A673 (cell line): ENCODE measurements around the gene NOS1AP. TPM values are rescaled to one million over a fixed set of nuclear protein-coding genes. Genes with fewer than 3 reads are reported as not detected.

Experiments used
- BruUV-seq: library from RNA; stranded (reverse); fragments of 400-500 nt; replicated peaks from 2 replicates; lab custom pipeline; 2021; lab: Mats Ljungman, UMichigan
- CTCF ChIA-PET: fragments of 300-600 bp; sonication (Branson Sonifier 250); formaldehyde crosslinking; loops from one replicate; lab custom pipeline; 2022; ENCODE audit warnings: antibody characterized with exemption; lab: Charles Lee
- POLR2A ChIA-PET: fragments of 300-600 bp; sonication (Branson Sonifier 250); formaldehyde crosslinking; loops from one replicate; lab custom pipeline; 2022; ENCODE audit warnings: antibody characterized with exemption; ENCODE audit not compliant: low non-redundant PET; lab: Charles Lee
- DNase-seq: peaks from one replicate; pipeline ENCODE4 v3.0.0-alpha.2; 2015; ENCODE audit warnings: low spot score
- H3K27ac ChIP-seq: fragments of 200-600 bp; sonication (generic); 2 replicates; pipeline ENCODE4 v1.5.1; 2016; ENCODE audit warnings: mixed run types, low read depth, mild to moderate bottlenecking, mixed read lengths, antibody characterized with exemption, low read length; ENCODE audit not compliant: poor library complexity, severe bottlenecking
- H3K27me3 ChIP-seq: fragments of 200-600 bp; sonication (generic); replicated peaks from 2 replicates; pipeline ENCODE4 v1.6.1; 2017; ENCODE audit warnings: mixed run types, low read depth, mild to moderate bottlenecking, mixed read lengths, antibody characterized with exemption, low read length; ENCODE audit not compliant: insufficient read depth, poor library complexity
- H3K36me3 ChIP-seq: fragments of 200-600 bp; sonication (generic); 2 replicates; pipeline ENCODE4 v1.6.1; 2016; ENCODE audit warnings: mixed run types, mild to moderate bottlenecking, mixed read lengths, antibody characterized with exemption, low read length; ENCODE audit not compliant: insufficient read depth, poor library complexity, severe bottlenecking
- H3K4me1 ChIP-seq: fragments of 200-600 bp; sonication (generic); 2 replicates; pipeline ENCODE4 v1.6.1; 2017; ENCODE audit warnings: mixed run types, mild to moderate bottlenecking, mixed read lengths, antibody characterized with exemption, low read length; ENCODE audit not compliant: insufficient read depth, poor library complexity, severe bottlenecking
- H3K4me3 ChIP-seq: fragments of 200-600 bp; sonication (generic); 2 replicates; pipeline ENCODE4 v1.5.1; 2016; ENCODE audit warnings: low read depth, mixed run types, mild to moderate bottlenecking, mixed read lengths, low read length; ENCODE audit not compliant: poor library complexity, severe bottlenecking
- H3K9me3 ChIP-seq: fragments of 200-600 bp; sonication (generic); 2 replicates; pipeline ENCODE4 v1.6.1; 2016; ENCODE audit warnings: mixed run types, low read depth, mild to moderate bottlenecking, mixed read lengths, antibody characterized with exemption, low read length; ENCODE audit not compliant: poor library complexity, severe bottlenecking
- EZH2 ChIP-seq: fragments of 200-600 bp; sonication (generic); IDR thresholded peaks from 2 replicates; pipeline ENCODE4 v1.6.1; 2017; ENCODE audit warnings: borderline replicate concordance, low read depth, mild to moderate bottlenecking, mixed read lengths, antibody characterized with exemption, low read length; ENCODE audit not compliant: poor library complexity, severe bottlenecking
- intact Hi-C: fragments of 100-400 bp; cut with micrococcal nuclease; formaldehyde crosslinking; loops from one replicate; pipeline ENCODE4 v1.10.0; 2022; ENCODE audit not compliant: unreplicated experiment
- total RNA-seq: library from RNA; stranded (reverse); gene quantifications from 2 replicates; pipeline ENCODE4 v1.2.3, GENCODE V29; 2021
- TF ChIP-seq, protein P1 (sequence below): fragments of 300-800, 200-600 bp; sonication (generic); conservative IDR thresholded peaks from 2 replicates; pipeline ENCODE4 v1.5.1; 2017; ENCODE audit warnings: low read depth, mild to moderate bottlenecking, antibody characterized with exemption, low read length, moderate library complexity, mixed read lengths

Gene NOS1AP
- total RNA-seq, 1 experiment from 2014 or later = 28.0 TPM

DNA sequence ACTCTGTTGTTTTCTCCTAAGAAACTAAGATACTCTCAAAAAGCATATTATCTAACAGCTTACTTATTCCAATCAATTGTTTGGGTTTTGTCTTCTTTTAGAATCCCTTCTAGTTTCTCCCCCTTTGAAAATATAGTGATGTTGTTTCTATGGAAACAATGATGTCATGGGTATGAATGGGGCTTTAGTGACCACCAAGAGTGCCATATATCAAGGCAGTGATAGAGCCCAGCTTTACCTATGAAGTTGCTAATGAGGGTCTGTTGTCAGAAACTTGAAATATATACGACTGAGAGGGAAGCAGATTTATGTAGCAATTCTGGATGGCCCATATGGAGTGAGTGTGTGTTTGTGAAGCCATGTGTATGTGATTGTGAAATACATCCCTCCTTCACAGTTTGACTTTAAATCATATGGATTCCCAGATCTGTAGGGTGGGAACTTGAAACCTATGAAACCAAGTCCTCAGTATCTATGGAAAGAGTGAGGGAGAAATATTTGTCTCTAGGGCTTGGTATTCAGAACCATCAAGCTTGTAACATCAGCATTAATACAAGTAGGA lies 190.5 kb downstream of the NOS1AP start:
- TF ChIP-seq EZH2 = no peak
- TF ChIP-seq, protein P1, sequence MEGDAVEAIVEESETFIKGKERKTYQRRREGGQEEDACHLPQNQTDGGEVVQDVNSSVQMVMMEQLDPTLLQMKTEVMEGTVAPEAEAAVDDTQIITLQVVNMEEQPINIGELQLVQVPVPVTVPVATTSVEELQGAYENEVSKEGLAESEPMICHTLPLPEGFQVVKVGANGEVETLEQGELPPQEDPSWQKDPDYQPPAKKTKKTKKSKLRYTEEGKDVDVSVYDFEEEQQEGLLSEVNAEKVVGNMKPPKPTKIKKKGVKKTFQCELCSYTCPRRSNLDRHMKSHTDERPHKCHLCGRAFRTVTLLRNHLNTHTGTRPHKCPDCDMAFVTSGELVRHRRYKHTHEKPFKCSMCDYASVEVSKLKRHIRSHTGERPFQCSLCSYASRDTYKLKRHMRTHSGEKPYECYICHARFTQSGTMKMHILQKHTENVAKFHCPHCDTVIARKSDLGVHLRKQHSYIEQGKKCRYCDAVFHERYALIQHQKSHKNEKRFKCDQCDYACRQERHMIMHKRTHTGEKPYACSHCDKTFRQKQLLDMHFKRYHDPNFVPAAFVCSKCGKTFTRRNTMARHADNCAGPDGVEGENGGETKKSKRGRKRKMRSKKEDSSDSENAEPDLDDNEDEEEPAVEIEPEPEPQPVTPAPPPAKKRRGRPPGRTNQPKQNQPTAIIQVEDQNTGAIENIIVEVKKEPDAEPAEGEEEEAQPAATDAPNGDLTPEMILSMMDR = no peak
- ChIA-PET CTCF (no interaction called here), POLR2A (no interaction called here)
- Histone ChIP-seq H3K36me3 (no peaks in the 10 kb centered on the region), H3K4me1 (peaks cover 8% of the 10 kb centered on the region), H3K9me3 (no peaks in the 10 kb centered on the region), H3K27me3 (no peaks in the 10 kb centered on the region), H3K27ac (no peak overlapping the region), H3K4me3 (no peak overlapping the region)
- intact Hi-C loops = no loop called here
- no TSS peak for BruUV-seq
- no peak for DNase-seq

GRCh38 chr1:162264108-162264507 lies 194.6 kb downstream of the NOS1AP start:
- ChIA-PET CTCF (no interaction called here), POLR2A (no interaction called here)
- intact Hi-C loops = no loop called here
- Histone ChIP-seq H3K27ac (no peak overlapping the region), H3K4me1 (peaks cover 6% of the 10 kb centered on the region), H3K27me3 (no peaks in the 10 kb centered on the region), H3K36me3 (no peaks in the 10 kb centered on the region), H3K4me3 (no peak overlapping the region), H3K9me3 (no peaks in the 10 kb centered on the region)
- BruUV-seq = no TSS peak
- no peak for DNase-seq
- TF ChIP-seq EZH2 = no peak
- TF ChIP-seq, protein P1 = no peak

- ChIA-PET CTCF (no interaction called here), POLR2A (no interaction called here)
- BruUV-seq = no TSS peak
Measured at GRCh38 chr1:162265983-162266382, 196.5 kb downstream of the NOS1AP start.

More at GRCh38 chr1:162265983-162266382, 196.5 kb downstream of the NOS1AP start:
- H3K27me3 ChIP-seq = no peaks in the 10 kb centered on the region
- peaks cover 25% of the 10 kb centered on the region for H3K4me1 ChIP-seq
- no peaks in the 10 kb centered on the region for H3K36me3 ChIP-seq
- intact Hi-C loops = no loop called here
- no peaks in the 10 kb centered on the region for H3K9me3 ChIP-seq
- no peak overlapping the region for H3K27ac ChIP-seq
- TF ChIP-seq, protein P1 = no peak
- no peak for TF ChIP-seq EZH2
- no peak overlapping the region for H3K4me3 ChIP-seq
- no peak for DNase-seq
